ENCODE results near the gene BTBD9. TPM values are rescaled to one million over a fixed set of nuclear protein-coding genes. Genes with fewer than 3 reads are reported as not detected.

BTBD9 gene
- total RNA-seq, 1 donor from 2014 or later: 4.5 TPM

DNA sequence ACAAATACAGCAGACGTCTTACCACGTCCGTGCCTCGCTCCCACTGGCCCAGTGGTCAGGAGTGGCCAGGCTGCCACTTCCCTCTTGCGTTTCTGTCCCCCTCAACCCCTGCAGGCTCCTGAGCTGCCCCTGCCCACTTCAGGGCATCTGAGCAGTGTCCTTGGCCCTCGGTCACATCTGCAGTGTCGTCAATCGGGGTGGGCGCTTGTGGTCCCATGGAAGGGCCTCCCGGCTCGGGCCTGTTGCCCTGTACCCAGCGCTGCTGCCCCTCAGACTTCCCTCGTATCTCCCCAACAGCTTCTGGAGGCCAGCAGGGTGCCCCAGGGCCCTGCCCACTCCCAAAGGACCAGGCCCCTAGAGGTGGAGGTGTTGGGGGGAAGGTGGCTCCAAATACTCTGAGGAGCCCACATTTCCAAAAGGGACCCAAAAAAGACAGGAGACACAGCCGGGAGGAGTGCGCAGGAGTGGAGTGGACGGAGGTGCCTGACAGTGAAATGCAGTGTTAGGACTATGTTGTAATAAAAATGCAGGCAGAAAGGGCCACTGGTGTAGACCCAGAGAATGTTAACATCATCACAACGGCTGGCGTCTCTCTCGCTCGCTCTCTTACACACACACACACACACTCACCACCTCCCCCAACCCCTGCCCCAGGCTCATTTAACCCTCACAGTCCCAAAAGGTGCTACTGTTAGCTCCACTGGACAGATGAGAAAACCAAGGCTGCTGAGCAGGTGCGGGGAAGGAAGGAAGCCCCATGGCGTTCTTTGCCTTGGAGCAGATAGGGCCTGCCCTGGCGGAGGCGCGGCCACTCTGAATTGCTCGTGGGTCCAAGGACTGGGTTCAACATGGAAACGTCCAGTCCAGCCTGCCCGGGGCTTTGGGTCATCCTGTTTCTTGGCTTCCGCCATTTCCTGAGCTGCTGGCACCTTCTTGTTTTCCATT lies 476.3 kb downstream of the BTBD9 start:
- Histone ChIP-seq H3K27me3 (ENCODE audit: control insufficient read depth, insufficient read depth, low read length) (no peaks in the 10 kb centered on the region), H3K36me3 (ENCODE audit: control insufficient read depth, insufficient read depth, low read length) (no peaks in the 10 kb centered on the region), H3K4me3 (ENCODE audit: low read depth, low read length) (no peak overlapping the region)
- TF ChIP-seq, protein P1, sequence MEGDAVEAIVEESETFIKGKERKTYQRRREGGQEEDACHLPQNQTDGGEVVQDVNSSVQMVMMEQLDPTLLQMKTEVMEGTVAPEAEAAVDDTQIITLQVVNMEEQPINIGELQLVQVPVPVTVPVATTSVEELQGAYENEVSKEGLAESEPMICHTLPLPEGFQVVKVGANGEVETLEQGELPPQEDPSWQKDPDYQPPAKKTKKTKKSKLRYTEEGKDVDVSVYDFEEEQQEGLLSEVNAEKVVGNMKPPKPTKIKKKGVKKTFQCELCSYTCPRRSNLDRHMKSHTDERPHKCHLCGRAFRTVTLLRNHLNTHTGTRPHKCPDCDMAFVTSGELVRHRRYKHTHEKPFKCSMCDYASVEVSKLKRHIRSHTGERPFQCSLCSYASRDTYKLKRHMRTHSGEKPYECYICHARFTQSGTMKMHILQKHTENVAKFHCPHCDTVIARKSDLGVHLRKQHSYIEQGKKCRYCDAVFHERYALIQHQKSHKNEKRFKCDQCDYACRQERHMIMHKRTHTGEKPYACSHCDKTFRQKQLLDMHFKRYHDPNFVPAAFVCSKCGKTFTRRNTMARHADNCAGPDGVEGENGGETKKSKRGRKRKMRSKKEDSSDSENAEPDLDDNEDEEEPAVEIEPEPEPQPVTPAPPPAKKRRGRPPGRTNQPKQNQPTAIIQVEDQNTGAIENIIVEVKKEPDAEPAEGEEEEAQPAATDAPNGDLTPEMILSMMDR (IDR thresholded peaks at IDR 0.05; ENCODE audit: insufficient read depth, low read length, severe bottlenecking): no peak
- FAIRE-seq (no peak), DNase-seq (ENCODE audit: low read depth) (no peak)

DNA sequence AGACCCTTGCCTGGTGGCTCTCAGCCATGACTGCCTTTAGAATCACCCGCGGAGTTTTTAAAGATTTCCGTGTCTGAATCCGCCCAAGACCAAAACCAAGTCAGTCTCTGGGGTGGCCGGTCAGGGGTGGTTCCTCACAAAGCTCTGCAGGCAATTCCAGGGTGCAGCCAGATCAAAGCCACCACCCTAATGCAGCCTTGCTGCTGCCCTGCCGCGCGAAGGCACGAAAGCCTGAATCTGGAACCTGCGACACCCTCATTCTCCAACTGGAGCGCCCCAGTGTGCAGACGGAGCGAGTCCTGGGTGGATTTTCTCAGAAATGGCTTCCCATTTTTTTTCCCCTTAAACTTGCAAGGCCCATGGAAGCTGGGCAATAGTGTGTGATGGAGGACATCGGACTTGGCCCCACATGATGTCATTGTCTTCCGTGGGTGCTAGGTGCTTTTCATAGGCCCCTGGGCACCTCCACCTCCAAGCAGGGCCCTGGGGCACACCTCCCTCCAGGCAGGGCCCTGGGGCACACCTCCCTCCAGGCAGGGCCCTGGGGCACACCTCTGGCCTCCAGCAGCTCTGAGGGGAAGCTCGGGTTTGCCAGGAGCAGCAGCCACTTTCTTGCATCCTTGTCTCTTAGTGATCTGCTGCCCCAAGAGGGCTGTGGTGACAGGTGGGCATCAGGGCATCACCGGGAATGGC lies 477.1 kb downstream of the BTBD9 start:
- TF ChIP-seq, protein P1 (IDR thresholded peaks at IDR 0.05; ENCODE audit: insufficient read depth, low read length, severe bottlenecking): no peak
- FAIRE-seq (no peak), DNase-seq (ENCODE audit: low read depth) (no peak)
- H3K27me3 ChIP-seq (ENCODE audit: control insufficient read depth, insufficient read depth, low read length): no peaks in the 10 kb centered on the region
- no peak overlapping the region for H3K4me3 ChIP-seq (ENCODE audit: low read depth, low read length)
- H3K36me3 ChIP-seq (ENCODE audit: control insufficient read depth, insufficient read depth, low read length): no peaks in the 10 kb centered on the region

DNA sequence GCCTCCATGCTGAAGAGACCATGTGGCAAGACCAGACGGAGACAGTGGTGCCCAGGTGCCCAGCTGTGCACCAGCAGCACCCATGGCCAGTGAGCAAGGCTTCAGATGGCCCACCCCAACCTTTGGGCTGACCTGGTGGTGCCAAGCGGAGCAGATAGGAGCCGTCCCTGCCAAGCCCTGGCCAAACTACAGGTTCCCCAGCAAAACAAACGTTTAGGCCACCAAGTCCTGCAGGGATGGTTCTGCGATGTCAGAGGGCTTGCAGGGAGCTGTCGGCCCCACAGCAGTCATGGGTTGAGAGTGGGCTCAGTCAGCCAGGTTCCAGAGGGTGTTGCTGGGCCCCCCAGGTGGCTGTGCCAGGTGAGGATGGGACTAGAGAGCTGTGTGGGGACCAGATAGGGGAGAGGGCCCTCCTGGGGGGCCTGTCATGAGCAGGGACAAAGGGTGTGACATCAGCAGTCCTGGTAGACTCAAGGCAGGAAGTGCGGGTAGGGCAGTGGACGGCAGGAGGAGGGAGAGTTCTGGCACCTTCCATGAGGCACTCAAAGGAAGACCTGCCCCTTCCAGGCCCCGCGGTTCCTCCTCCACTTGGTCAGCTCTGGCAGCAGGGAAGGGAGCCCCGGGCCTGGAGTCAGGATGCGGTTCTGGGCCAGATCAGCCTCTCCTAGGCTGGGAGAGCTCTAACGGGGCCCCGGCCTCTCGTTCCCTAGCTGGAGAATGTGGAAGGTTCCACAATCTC lies 477.8 kb downstream of the BTBD9 start:
- TF ChIP-seq, protein P1 (IDR thresholded peaks at IDR 0.05; ENCODE audit: insufficient read depth, low read length, severe bottlenecking): no peak
- Histone ChIP-seq H3K4me3 (ENCODE audit: low read depth, low read length) (no peak overlapping the region), H3K27me3 (ENCODE audit: control insufficient read depth, insufficient read depth, low read length) (no peaks in the 10 kb centered on the region), H3K36me3 (ENCODE audit: control insufficient read depth, insufficient read depth, low read length) (no peaks in the 10 kb centered on the region)
- no peak for DNase-seq (ENCODE audit: low read depth)
- FAIRE-seq: no peak

DNA sequence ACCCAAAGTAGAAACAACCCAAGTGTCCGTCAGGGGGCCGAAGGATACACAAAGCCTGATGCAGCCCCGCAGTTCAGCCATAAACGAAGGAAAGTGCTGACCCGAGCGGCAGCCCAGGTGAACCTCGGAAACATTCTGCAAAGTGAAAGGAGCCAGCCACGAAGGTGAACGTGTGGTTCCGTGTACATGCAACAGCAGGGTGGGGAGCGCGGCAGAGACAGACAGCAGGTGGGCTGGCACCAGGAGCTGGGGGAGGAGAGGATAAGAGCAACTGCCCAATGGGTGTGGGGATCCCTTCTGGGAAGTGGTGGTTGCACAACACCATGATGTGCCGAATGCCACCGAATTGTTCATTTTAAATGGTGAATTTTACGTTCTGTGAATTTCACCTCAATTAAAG lies 478.4 kb downstream of the BTBD9 start:
- Histone ChIP-seq H3K36me3 (ENCODE audit: control insufficient read depth, insufficient read depth, low read length) (no peaks in the 10 kb centered on the region), H3K27me3 (ENCODE audit: control insufficient read depth, insufficient read depth, low read length) (no peaks in the 10 kb centered on the region), H3K4me3 (ENCODE audit: low read depth, low read length) (no peak overlapping the region)
- DNase-seq (ENCODE audit: low read depth): no peak
- TF ChIP-seq, protein P1 (IDR thresholded peaks at IDR 0.05; ENCODE audit: insufficient read depth, low read length, severe bottlenecking): no peak
- no peak for FAIRE-seq

DNA sequence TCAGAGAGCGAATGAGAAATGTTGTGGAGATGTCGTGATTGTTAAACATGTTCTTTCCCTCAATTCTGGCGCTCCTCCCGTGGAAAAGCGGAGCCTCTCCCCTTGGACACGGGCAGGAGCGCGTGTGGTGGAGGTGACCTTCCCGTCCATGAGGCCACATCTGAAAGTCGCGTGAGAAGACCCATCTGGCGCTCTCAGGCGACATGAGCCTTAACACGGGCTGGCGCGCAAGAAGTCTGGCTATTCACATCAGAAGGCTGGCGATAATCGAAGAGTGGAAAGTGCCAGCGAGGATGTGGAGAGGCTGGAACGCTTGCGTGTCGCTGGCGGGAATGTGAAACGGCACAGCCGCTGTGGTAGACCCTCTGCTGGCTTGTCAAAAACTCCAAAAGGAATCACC lies 478.9 kb downstream of the BTBD9 start:
- DNase-seq (ENCODE audit: low read depth) (no peak), FAIRE-seq (no peak)
- H3K4me3 ChIP-seq (ENCODE audit: low read depth, low read length): no peak overlapping the region
- no peaks in the 10 kb centered on the region for H3K27me3 ChIP-seq (ENCODE audit: control insufficient read depth, insufficient read depth, low read length)
- TF ChIP-seq, protein P1 (IDR thresholded peaks at IDR 0.05; ENCODE audit: insufficient read depth, low read length, severe bottlenecking): no peak
- H3K36me3 ChIP-seq (ENCODE audit: control insufficient read depth, insufficient read depth, low read length): no peaks in the 10 kb centered on the region

All from bronchial epithelial cell (primary cell).